Activated B cell treated with CpG ODN at 0.5 μM for 24 hours (primary cell): Measurements from ENCODE around the gene ACAP2. TPM values are rescaled to one million over a fixed set of nuclear protein-coding genes. Genes with fewer than 3 reads are reported as not detected.
"Not testable (repeated sequence)": the region's sequence is repeated elsewhere in the genome, so short reads cannot be mapped to it uniquely, and the experiment has no call there.

Experiments used
- ATAC-seq: fragments of 200-7000 bp; cut with Tn5 transposase; one replicate; pipeline ENCODE4 v1.10.0; 2021; ENCODE audit warnings: low read depth, mild to moderate bottlenecking, moderate library complexity
- CTCF ChIA-PET: fragments of 350-600 bp; sonication (Branson Sonifier 250); formaldehyde crosslinking; loops from one replicate; lab custom pipeline; 2021; ENCODE audit warnings: antibody characterized with exemption; lab: Charles Lee
- POLR2A ChIA-PET: fragments of 350-600 bp; sonication (Branson Sonifier 250); formaldehyde crosslinking; loops from one replicate; lab custom pipeline; 2021; ENCODE audit warnings: antibody characterized with exemption; lab: Charles Lee
- DNase-seq: peaks from one replicate; pipeline ENCODE4 v3.0.0; 2022
- H3K27ac Mint-ChIP-seq: one replicate; pipeline ENCODE4 v1.8.0; 2020; ENCODE audit warnings: mixed read lengths
- H3K27me3 Mint-ChIP-seq: one replicate; pipeline ENCODE4 v1.8.0; 2021; ENCODE audit warnings: mixed read lengths
- H3K36me3 Mint-ChIP-seq: one replicate; pipeline ENCODE4 v1.8.0; 2021; ENCODE audit warnings: low read depth, mixed read lengths
- H3K4me1 Mint-ChIP-seq: one replicate; pipeline ENCODE4 v1.8.0; 2021; ENCODE audit warnings: mixed read lengths
- H3K4me3 Mint-ChIP-seq: one replicate; pipeline ENCODE4 v1.8.0; 2020; ENCODE audit warnings: mild to moderate bottlenecking, mixed read lengths
- H3K9me3 Mint-ChIP-seq: one replicate; pipeline ENCODE4 v1.8.0; 2020; ENCODE audit warnings: mixed read lengths
- intact Hi-C: fragments of 100-400 bp; cut with micrococcal nuclease; formaldehyde crosslinking; loops from one replicate; pipeline ENCODE4 v1.15.1; 2024
- total RNA-seq: library from RNA; stranded (reverse); gene quantifications from 2 replicates; pipeline ENCODE4 v1.2.3, GENCODE V29; 2022
- TF ChIP-seq, protein P1 (sequence below): fragments of 200-600 bp; IDR thresholded peaks from one replicate; pipeline ENCODE4 v1.8.0; 2022; ENCODE audit warnings: antibody characterized with exemption, mild to moderate bottlenecking

ACAP2 gene, protein sequence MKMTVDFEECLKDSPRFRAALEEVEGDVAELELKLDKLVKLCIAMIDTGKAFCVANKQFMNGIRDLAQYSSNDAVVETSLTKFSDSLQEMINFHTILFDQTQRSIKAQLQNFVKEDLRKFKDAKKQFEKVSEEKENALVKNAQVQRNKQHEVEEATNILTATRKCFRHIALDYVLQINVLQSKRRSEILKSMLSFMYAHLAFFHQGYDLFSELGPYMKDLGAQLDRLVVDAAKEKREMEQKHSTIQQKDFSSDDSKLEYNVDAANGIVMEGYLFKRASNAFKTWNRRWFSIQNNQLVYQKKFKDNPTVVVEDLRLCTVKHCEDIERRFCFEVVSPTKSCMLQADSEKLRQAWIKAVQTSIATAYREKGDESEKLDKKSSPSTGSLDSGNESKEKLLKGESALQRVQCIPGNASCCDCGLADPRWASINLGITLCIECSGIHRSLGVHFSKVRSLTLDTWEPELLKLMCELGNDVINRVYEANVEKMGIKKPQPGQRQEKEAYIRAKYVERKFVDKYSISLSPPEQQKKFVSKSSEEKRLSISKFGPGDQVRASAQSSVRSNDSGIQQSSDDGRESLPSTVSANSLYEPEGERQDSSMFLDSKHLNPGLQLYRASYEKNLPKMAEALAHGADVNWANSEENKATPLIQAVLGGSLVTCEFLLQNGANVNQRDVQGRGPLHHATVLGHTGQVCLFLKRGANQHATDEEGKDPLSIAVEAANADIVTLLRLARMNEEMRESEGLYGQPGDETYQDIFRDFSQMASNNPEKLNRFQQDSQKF
- 75.5 and 89.7 TPM in 2 replicates for total RNA-seq

DNA sequence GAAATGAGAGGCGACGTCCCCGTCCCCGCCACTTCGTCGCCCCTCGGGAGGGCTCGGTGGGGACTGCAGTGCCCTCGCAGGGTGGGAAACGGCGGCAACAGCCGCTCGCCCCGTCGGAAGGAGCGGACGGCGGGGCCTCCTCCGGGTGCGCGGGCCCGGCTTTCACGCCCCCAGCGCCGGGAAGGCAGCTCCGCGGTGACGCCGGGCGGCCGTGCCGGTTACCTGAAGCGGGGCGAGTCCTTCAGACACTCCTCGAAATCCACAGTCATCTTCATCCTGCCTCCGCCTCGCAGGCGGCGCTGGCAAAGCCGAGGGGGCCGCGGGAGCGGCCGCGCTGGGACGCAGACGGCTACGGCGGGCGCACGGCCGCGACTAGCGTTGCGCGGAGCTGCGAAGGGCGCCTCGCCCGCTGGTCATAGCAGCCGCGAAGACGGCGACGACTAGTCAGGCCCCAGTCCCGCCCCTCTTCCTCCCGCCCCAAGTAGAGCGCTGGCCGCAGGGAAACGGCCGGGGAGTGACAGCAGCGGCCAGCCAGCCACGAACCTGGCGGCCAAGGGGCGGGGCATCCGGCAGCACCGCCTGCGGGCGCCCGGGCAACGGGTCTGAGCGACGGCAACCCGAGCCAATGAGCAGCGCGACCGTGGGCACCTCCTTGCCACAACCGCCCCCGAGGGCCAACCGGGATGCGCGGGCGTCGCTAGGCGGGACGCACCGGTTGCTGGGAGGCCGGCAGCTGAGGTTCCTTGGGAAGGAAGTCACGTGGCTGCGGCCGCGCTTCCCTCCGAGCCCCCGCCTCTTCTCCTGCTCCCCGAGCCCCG lies at the start of gene ACAP2:
TSS of gene ACAP2 (minus strand) at position 448 of the 818 bp plus-strand sequence. CDS start at position 275, 173 bp downstream.
- intact Hi-C loops = loop anchor here (1.0 to 5.0 kb wide), 12 partner anchors 10 to 956 kb away; partner anchors contain the start of genes ATP13A3, FAM43A, LSG1 and TFRC
- POLR2A ChIA-PET = interaction anchor here (0.7 to 2.9 kb wide), 20 partner anchors 9 to 810 kb away, joined by 3 to 20 read pairs (median 4); partner anchors contain the start of genes LSG1, PPP1R2 and XXYLT1
- peak; percentile 100 for DNase-seq
- H3K4me1 Mint-ChIP-seq = peaks cover 42% of the 10 kb centered on the region
- H3K27ac Mint-ChIP-seq = peak within 1 kb of the TSS; percentile 93
- H3K9me3 Mint-ChIP-seq = no peaks in the 10 kb centered on the region
- TF ChIP-seq, protein P1, sequence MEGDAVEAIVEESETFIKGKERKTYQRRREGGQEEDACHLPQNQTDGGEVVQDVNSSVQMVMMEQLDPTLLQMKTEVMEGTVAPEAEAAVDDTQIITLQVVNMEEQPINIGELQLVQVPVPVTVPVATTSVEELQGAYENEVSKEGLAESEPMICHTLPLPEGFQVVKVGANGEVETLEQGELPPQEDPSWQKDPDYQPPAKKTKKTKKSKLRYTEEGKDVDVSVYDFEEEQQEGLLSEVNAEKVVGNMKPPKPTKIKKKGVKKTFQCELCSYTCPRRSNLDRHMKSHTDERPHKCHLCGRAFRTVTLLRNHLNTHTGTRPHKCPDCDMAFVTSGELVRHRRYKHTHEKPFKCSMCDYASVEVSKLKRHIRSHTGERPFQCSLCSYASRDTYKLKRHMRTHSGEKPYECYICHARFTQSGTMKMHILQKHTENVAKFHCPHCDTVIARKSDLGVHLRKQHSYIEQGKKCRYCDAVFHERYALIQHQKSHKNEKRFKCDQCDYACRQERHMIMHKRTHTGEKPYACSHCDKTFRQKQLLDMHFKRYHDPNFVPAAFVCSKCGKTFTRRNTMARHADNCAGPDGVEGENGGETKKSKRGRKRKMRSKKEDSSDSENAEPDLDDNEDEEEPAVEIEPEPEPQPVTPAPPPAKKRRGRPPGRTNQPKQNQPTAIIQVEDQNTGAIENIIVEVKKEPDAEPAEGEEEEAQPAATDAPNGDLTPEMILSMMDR = no peak
- ATAC-seq = peak; percentile 89
- H3K4me3 Mint-ChIP-seq = peak within 1 kb of the TSS; percentile 95
- H3K36me3 Mint-ChIP-seq = peaks cover 12% of the 10 kb centered on the region
- no peaks in the 10 kb centered on the region for H3K27me3 Mint-ChIP-seq
- CTCF ChIA-PET = interaction anchor here (1.0 to 1.7 kb wide), 2 partner anchors 171 to 770 kb away, joined by 4 to 5 read pairs; partner anchors contain the start of genes LSG1 and XXYLT1

DNA sequence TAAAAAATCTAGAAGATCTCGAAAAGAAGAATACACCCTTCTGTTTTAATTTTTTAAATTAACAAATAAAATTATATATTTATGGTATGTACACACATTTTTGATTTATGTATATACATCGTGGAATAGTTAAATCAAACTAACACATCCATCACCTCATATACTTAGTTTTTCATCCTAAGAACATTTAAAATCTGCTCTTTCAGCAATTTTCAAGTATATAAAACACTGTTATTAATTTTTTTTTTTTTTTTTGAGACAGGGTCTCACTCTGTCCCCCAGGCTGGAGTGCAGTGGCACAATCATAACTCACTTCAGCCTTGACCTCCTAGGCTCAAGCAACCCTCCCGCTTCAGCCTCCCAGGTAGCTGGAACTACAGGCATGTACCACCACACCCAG lies 32.8 kb upstream of the ACAP2 start:
- H3K4me3 Mint-ChIP-seq = no peak overlapping the region
- peaks cover 10% of the 10 kb centered on the region for H3K27me3 Mint-ChIP-seq
- DNase-seq = no peak
- intact Hi-C loops = no loop called here
- ChIA-PET CTCF (no interaction called here), POLR2A (no interaction called here)
- H3K4me1 Mint-ChIP-seq = no peaks in the 10 kb centered on the region
- H3K27ac Mint-ChIP-seq = no peak overlapping the region
- no peaks in the 10 kb centered on the region for H3K36me3 Mint-ChIP-seq
- no peak for ATAC-seq
- TF ChIP-seq, protein P1 = no peak
- peaks cover 2% of the 10 kb centered on the region for H3K9me3 Mint-ChIP-seq

DNA sequence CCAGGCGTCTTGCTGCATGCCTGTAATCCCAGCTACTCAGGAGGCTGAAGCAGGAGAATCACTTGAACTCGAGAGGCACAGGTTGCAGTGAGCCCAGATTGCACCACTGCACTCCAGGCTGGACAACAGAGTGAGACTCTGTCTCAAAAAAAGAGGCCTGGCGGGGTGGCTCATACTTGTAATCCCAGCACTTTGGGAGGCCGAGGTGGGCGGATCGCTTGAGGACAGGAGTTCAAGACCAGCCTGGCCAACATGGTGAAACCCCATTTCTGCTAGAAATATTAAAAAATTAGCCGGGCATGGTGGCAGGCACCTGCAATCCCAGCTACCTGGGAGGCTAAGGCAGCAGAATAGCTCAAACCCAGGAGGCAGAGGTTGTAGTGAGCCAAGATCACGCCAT lies 32.3 kb upstream of the ACAP2 start:
- H3K36me3 Mint-ChIP-seq, H3K4me1 Mint-ChIP-seq, DNase-seq, ATAC-seq, H3K4me3 Mint-ChIP-seq, CTCF ChIA-PET, H3K27ac Mint-ChIP-seq, POLR2A ChIA-PET, intact Hi-C loops, H3K9me3 Mint-ChIP-seq: not testable (repeated sequence)
- peaks cover 10% of the 10 kb centered on the region for H3K27me3 Mint-ChIP-seq

DNA sequence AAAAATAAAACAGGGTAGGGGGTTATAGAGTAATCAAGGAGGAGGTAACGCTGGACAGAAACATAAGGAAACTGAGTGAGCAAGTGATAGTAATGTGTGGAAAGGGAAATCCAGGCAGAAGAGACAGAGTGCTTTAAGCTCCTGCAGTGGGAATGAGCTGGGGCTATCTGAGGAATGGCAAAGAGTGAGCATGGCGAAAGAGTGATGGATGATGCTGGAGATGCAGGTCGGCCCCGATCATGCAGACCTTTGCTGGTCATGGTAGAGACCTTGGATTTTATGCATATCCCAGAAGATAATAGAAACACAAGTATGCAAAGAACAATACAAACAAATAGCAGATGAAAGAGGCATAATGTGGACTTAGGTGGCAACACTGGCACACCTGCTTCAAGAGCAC lies 26.0 kb upstream of the ACAP2 start:
- intact Hi-C loops = no loop called here
- CTCF ChIA-PET = no interaction called here
- POLR2A ChIA-PET = no interaction called here
- H3K9me3 Mint-ChIP-seq = peaks cover 14% of the 10 kb centered on the region
- ATAC-seq = no peak
- no peaks in the 10 kb centered on the region for H3K36me3 Mint-ChIP-seq
- no peak overlapping the region for H3K27ac Mint-ChIP-seq
- H3K27me3 Mint-ChIP-seq = no peaks in the 10 kb centered on the region
- no peak for DNase-seq
- H3K4me3 Mint-ChIP-seq = no peak overlapping the region
- H3K4me1 Mint-ChIP-seq = peaks cover 6% of the 10 kb centered on the region
- TF ChIP-seq, protein P1 = no peak

DNA sequence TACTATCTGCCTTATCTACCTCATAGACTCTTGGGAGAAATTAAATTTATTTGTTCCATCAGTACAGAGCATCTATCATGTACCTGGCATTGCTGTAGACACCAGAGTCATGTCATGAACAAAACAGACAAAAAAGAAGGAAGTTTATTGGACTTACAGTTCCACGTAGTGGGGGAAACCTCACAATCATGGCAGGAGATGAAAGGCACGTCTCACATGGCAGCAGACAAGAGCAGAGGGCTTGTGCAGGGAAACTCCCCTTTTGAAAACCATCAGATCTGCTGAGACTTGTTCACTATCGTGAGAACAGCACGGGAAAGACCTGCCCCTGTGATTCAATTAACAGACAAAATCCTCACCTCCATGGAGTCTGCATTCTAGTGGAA lies 25.6 kb upstream of the ACAP2 start:
- no peaks in the 10 kb centered on the region for H3K27me3 Mint-ChIP-seq
- intact Hi-C loops = no loop called here
- ChIA-PET CTCF (no interaction called here), POLR2A (no interaction called here)
- TF ChIP-seq, protein P1 = no peak
- H3K4me1 Mint-ChIP-seq = peaks cover 6% of the 10 kb centered on the region
- H3K27ac Mint-ChIP-seq = no peak overlapping the region
- H3K4me3 Mint-ChIP-seq = no peak overlapping the region
- peaks cover 14% of the 10 kb centered on the region for H3K9me3 Mint-ChIP-seq
- DNase-seq (no peak), ATAC-seq (no peak)
- H3K36me3 Mint-ChIP-seq = no peaks in the 10 kb centered on the region
